Ishikawa (cell line): ENCODE results near the gene NAGK.

Experiments
- CEBPB ChIP-seq: IDR thresholded peaks from 2 replicates; pipeline ENCODE4 v1.6.1; 2012
- CREB1 ChIP-seq: IDR thresholded peaks from 2 replicates; pipeline ENCODE4 v1.6.1; 2012; ENCODE audit warnings: low read depth
- EGR1 ChIP-seq: IDR thresholded peaks from 2 replicates; pipeline ENCODE4 v1.6.1; 2012
- EP300 ChIP-seq: IDR thresholded peaks from 2 replicates; pipeline ENCODE4 v1.6.1; 2012; ENCODE audit warnings: borderline replicate concordance
- FOXM1 ChIP-seq: IDR thresholded peaks from 2 replicates; pipeline ENCODE4 v1.6.1; 2012; ENCODE audit warnings: low read depth, borderline replicate concordance
- NFIC ChIP-seq: IDR thresholded peaks from 2 replicates; pipeline ENCODE4 v1.6.1; 2012
- RAD21 ChIP-seq: IDR thresholded peaks from 2 replicates; pipeline ENCODE4 v1.6.1; 2012; ENCODE audit warnings: low read depth
- TAF1 ChIP-seq: IDR thresholded peaks from 2 replicates; pipeline ENCODE4 v1.6.1; 2012; ENCODE audit warnings: low read depth, mild to moderate bottlenecking
- TCF12 ChIP-seq: IDR thresholded peaks from 2 replicates; pipeline ENCODE4 v1.6.1; 2012; ENCODE audit warnings: low read depth
- TEAD4 ChIP-seq: IDR thresholded peaks from 2 replicates; pipeline ENCODE4 v1.6.1; 2012
- YY1 ChIP-seq: IDR thresholded peaks from 2 replicates; pipeline ENCODE4 v1.6.1; 2012; ENCODE audit warnings: low read depth
- ZBTB7A ChIP-seq: IDR thresholded peaks from 2 replicates; pipeline ENCODE4 v1.6.1; 2012; ENCODE audit warnings: low read depth
- TF ChIP-seq, protein P1 (sequence below): IDR thresholded peaks from 2 replicates; pipeline ENCODE4 v1.6.1; 2012; ENCODE audit warnings: low read depth, mild to moderate bottlenecking
- TF ChIP-seq, protein P2 (sequence below): IDR thresholded peaks from 2 replicates; pipeline ENCODE4 v1.6.1; 2012
- TF ChIP-seq, protein P3 (sequence below): IDR thresholded peaks from 2 replicates; pipeline ENCODE4 v1.6.1; 2012

The NAGK gene

DNA sequence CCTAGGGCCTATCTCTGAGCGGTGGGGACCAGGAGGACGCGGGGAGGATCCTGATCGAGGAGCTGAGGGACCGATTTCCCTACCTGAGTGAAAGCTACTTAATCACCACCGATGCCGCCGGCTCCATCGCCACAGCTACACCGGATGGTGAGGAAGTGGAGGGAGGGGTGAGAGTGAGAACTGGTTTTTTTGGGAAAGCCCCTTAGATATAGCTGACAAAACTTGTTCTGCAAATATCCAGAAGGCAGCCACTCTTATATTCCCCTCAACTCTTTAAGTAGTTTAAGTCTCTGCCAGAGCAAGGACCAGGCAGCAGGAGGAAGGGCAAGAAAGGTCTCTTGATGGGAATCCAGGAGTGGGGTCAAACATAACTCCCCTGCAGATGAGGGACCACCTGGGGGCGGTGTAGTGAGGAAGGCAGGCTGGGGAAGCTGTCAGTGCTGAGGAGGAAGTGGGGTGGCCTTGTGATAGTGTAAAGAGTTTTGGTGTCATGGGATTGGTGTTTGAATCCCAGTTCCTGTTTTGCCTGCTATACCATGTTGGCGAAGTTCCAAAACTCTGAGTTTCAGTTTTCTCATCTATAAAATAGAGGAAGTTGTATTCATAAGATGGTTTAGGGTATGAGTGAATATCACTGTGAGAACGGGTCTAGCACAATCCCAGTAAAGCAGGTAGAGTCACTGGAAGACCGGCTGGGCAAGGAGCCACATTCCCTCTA, 3.4 kb downstream of the NAGK start:
- no peak for TF ChIP-seq NFIC
- TF ChIP-seq ZBTB7A: no peak
- TF ChIP-seq EGR1: no peak
- TF ChIP-seq, protein P1, sequence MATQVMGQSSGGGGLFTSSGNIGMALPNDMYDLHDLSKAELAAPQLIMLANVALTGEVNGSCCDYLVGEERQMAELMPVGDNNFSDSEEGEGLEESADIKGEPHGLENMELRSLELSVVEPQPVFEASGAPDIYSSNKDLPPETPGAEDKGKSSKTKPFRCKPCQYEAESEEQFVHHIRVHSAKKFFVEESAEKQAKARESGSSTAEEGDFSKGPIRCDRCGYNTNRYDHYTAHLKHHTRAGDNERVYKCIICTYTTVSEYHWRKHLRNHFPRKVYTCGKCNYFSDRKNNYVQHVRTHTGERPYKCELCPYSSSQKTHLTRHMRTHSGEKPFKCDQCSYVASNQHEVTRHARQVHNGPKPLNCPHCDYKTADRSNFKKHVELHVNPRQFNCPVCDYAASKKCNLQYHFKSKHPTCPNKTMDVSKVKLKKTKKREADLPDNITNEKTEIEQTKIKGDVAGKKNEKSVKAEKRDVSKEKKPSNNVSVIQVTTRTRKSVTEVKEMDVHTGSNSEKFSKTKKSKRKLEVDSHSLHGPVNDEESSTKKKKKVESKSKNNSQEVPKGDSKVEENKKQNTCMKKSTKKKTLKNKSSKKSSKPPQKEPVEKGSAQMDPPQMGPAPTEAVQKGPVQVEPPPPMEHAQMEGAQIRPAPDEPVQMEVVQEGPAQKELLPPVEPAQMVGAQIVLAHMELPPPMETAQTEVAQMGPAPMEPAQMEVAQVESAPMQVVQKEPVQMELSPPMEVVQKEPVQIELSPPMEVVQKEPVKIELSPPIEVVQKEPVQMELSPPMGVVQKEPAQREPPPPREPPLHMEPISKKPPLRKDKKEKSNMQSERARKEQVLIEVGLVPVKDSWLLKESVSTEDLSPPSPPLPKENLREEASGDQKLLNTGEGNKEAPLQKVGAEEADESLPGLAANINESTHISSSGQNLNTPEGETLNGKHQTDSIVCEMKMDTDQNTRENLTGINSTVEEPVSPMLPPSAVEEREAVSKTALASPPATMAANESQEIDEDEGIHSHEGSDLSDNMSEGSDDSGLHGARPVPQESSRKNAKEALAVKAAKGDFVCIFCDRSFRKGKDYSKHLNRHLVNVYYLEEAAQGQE: no peak
- TF ChIP-seq EP300: no peak
- TF ChIP-seq FOXM1: no peak
- no peak for TF ChIP-seq CEBPB
- TF ChIP-seq TEAD4: no peak
- TF ChIP-seq RAD21: no peak
- TF ChIP-seq TAF1: no peak
- no peak for TF ChIP-seq YY1
- TF ChIP-seq CREB1: no peak
- TF ChIP-seq TCF12: no peak
- TF ChIP-seq, protein P2, sequence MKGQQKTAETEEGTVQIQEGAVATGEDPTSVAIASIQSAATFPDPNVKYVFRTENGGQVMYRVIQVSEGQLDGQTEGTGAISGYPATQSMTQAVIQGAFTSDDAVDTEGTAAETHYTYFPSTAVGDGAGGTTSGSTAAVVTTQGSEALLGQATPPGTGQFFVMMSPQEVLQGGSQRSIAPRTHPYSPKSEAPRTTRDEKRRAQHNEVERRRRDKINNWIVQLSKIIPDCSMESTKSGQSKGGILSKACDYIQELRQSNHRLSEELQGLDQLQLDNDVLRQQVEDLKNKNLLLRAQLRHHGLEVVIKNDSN: no peak
- TF ChIP-seq, protein P3, sequence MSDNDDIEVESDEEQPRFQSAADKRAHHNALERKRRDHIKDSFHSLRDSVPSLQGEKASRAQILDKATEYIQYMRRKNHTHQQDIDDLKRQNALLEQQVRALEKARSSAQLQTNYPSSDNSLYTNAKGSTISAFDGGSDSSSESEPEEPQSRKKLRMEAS: no peak

DNA sequence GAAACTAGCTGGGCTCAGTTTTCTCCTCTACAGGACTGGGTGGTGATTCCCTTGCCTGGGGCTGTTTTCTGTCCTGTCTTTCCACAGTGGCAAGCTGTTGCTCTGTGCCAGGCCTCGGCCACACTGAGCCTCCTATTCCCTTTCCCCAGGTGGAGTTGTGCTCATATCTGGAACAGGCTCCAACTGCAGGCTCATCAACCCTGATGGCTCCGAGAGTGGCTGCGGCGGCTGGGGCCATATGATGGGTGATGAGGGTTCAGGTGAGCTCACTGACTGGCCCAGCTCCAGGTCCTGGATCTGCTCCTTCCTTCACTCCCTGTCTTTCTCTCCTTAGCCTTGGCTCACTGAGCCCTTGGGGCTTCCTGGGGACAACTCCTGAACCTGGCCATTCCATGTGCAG, 4.0 kb downstream of the NAGK start:
- TF ChIP-seq, protein P1: no peak
- no peak for TF ChIP-seq TCF12
- no peak for TF ChIP-seq EP300
- no peak for TF ChIP-seq FOXM1
- TF ChIP-seq, protein P2: no peak
- no peak for TF ChIP-seq TAF1
- TF ChIP-seq TEAD4: no peak
- no peak for TF ChIP-seq EGR1
- TF ChIP-seq NFIC: no peak
- TF ChIP-seq, protein P3: no peak
- no peak for TF ChIP-seq ZBTB7A
- TF ChIP-seq CREB1: no peak
- TF ChIP-seq RAD21: no peak

DNA sequence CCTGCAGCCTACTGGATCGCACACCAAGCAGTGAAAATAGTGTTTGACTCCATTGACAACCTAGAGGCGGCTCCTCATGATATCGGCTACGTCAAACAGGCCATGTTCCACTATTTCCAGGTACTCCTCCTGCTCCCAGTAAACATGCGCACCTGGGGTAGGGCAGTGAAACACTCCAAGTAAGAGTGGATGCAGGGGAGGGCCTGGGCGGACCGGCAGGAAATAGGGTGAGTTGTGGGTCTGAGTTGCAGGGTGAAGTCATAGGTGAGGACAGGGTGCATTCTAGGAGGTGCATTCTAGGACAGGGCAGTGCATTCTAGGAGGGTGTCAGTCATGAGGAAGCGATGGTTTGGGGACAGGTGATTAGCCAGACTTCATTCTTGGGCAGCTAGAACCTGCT, 5.0 kb downstream of the NAGK start:
- TF ChIP-seq RAD21 (no peak), ZBTB7A (no peak)

DNA sequence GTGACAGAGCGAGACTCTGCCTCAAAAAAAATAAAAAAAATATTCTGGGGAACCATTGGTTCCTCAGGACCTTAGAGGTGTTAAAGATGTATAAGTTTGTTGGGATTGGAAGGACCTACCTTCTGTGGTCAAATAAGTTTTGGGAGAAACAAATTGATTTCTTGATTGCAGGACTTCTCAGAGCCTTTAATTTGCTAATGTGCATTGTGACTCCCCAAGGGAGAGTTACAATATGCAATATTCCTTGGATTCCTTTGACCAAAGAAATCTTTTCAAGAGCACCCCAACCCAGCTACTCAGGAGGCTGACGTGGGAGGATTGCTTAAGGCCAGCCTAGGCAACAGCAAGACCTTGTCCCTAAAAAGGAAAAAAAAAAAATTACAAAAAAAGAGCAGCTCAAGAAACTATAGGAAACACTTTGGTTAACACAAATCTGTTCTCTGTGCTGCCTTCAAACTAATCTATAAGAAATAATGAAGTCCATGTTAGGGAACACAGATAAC, 6.5 kb downstream of the NAGK start:
- no peak for TF ChIP-seq CREB1
- no peak for TF ChIP-seq TCF12
- TF ChIP-seq TEAD4: no peak
- no peak for TF ChIP-seq EP300
- no peak for TF ChIP-seq TAF1
- TF ChIP-seq, protein P1: no peak
- TF ChIP-seq FOXM1: no peak
- TF ChIP-seq RAD21: no peak
- TF ChIP-seq, protein P2: no peak
- TF ChIP-seq, protein P3: no peak
- TF ChIP-seq ZBTB7A: no peak
- no peak for TF ChIP-seq EGR1
- TF ChIP-seq NFIC: no peak
- TF ChIP-seq CEBPB: no peak
- no peak for TF ChIP-seq YY1
